Transverse colon (tissue), 4 donors: ENCODE results near the gene HIPK2. TPM values are rescaled to one million over a fixed set of nuclear protein-coding genes. Genes with fewer than 3 reads are reported as not detected.
A peak's percentile ranks its signal among the peaks of the same experiment; 100 is the strongest.

ENCODE experiments used
- DNase-seq: peaks from one replicate; pipeline ENCODE4 v3.0.0-alpha.2; 2019
- H3K27ac ChIP-seq, 4 donors: fragments of 200-600 bp; sonication (generic); 2 replicates each; pipeline ENCODE4 v1.5.1; 2016 to 2018; ENCODE audit warnings: inconsistent platforms in 4 of 4
- H3K27me3 ChIP-seq: fragments of 200-600 bp; sonication (generic); 2 replicates; pipeline ENCODE4 v1.5.1; 2017; ENCODE audit warnings: inconsistent platforms
- H3K36me3 ChIP-seq, 4 donors: fragments of 200-600 bp; sonication (generic); 2 replicates each; pipeline ENCODE4 v1.5.1; 2017 to 2019; ENCODE audit warnings: inconsistent platforms in 4 of 4
- H3K4me1 ChIP-seq, 4 donors: fragments of 200-600 bp; sonication (generic); 2 replicates each; pipeline ENCODE4 v1.5.1; 2017 to 2020; ENCODE audit warnings: inconsistent platforms in 4 of 4
- H3K4me3 ChIP-seq, 4 donors: fragments of 200-600 bp; sonication (generic); 1 replicate in 1 of 4; 2 replicates in 3 of 4; pipeline versions ENCODE4 v1.5.1 to v1.6.1; 2017 to 2019; ENCODE audit warnings: inconsistent platforms in 4 of 4
- H3K9me3 ChIP-seq, 2 donors: fragments of 200-600 bp; sonication (generic); 2 replicates each; pipeline ENCODE4 v1.5.1; 2017 to 2019; ENCODE audit warnings: inconsistent platforms in 2 of 2
- CTCF ChIP-seq, 5 experiments: fragments of 200-600 bp in 3 of 5; fragments of 450-650 bp in 2 of 5; sonication (generic) in 3 of 5; IDR thresholded peaks; 1 replicate in 2 of 5; 2 replicates in 3 of 5; pipeline ENCODE4 v1.5.1; 2016 to 2017; ENCODE audit warnings: antibody characterized with exemption in 5 of 5, inconsistent platforms in 3 of 5, mild to moderate bottlenecking in 2 of 5, moderate library complexity in 1 of 5
- EP300 ChIP-seq: sonication (generic); formaldehyde crosslinking; IDR thresholded peaks from one replicate; pipeline ENCODE4 v1.6.1; 2017; ENCODE audit warnings: antibody characterized with exemption, low read depth
- POLR2A ChIP-seq: fragments of 450-650 bp; IDR thresholded peaks from one replicate; pipeline ENCODE4 v1.6.1; 2016; ENCODE audit warnings: antibody characterized with exemption, mild to moderate bottlenecking, moderate library complexity
- POLR2AphosphoS5 ChIP-seq, 3 donors: sonication (generic); formaldehyde crosslinking; IDR thresholded peaks; one replicate each; pipeline ENCODE4 v1.6.1; 2016; ENCODE audit warnings: antibody characterized with exemption in 3 of 3
- WGBS, 2 donors: methylation state at CpG; one replicate each; pipeline ENCODE4 v1.1.5; 2018; ENCODE audit warnings: low coverage in 1 of 2; 5-methylcytosine and 5-hydroxymethylcytosine counted together
- in situ Hi-C, 4 donors: fragments of 200-750 bp; cut with MboI; loops; one replicate each; pipeline versions ENCODE4 v1.15.0 to v1.15.1; 2017; ENCODE audit warnings: low sequenced_read_pairs in 3 of 4, low pct_ligation_motif_present in 1 of 4, low pct_unique_long_range_greater_than_20kb in 1 of 4
- intact Hi-C: fragments of 100-400 bp; cut with DNase I; formaldehyde crosslinking; loops from one replicate; pipeline ENCODE4 v1.15.1; 2023; ENCODE audit warnings: low total_unique reads
- total RNA-seq, 4 donors: library from RNA; depleted of rRNA; stranded (reverse); fragments of >200 nt; gene quantifications; one replicate each; pipeline ENCODE4 v1.1.0, GENCODE V29; 2016

The HIPK2 gene
- total RNA-seq, 4 donors from 2014 or later: 27.3 to 40.3 (median 33.6) TPM

- no peaks in the 10 kb centered on the region for H3K36me3 ChIP-seq
- TF ChIP-seq POLR2AphosphoS5 (IDR thresholded peaks at IDR 0.05) (no peak), EP300 (no peak), CTCF (IDR thresholded peaks at IDR 0.05) (no peak), POLR2A (no peak)
- H3K4me3 ChIP-seq: no peak overlapping the region
- peaks cover 15 to 70% (median 38%) of the 10 kb centered on the region in 4 donors for H3K4me1 ChIP-seq
- intact Hi-C loops (no loop called here), in situ Hi-C loops (no loop called here)
- H3K27ac ChIP-seq: no peak overlapping the region
- DNase-seq: no peak
- 75 to 89% methylated on average over 2 of the region's 2 CpGs for WGBS, 2 donors
- no peaks in the 10 kb centered on the region for H3K9me3 ChIP-seq
- H3K27me3 ChIP-seq: no peaks in the 10 kb centered on the region
Observed at GRCh38 chr7:139743267-139743966, 34.4 kb downstream of the HIPK2 start.

GRCh38 chr7:139741789-139742344 is 35.9 kb downstream of the HIPK2 start:
- no peak for TF ChIP-seq POLR2A
- no peak for TF ChIP-seq POLR2AphosphoS5 (IDR thresholded peaks at IDR 0.05)
- no peak for TF ChIP-seq CTCF (IDR thresholded peaks at IDR 0.05)
- TF ChIP-seq EP300: no peak
- no peak overlapping the region for H3K27ac ChIP-seq
- in situ Hi-C loops: no loop called here

GRCh38 chr7:139741239-139741638 is 36.6 kb downstream of the HIPK2 start:
- H3K27ac ChIP-seq: peak overlapping the region; percentile 11 to 65 (median 28)
- in situ Hi-C loops: no loop called here
- DNase-seq: no peak
- intact Hi-C loops: no loop called here
- 92 to 98% methylated on average over 6 to 7 of the region's 7 CpGs for WGBS, 2 donors
- H3K4me1 ChIP-seq: peaks cover 27 to 88% (median 53%) of the 10 kb centered on the region in 4 donors
- H3K9me3 ChIP-seq: no peaks in the 10 kb centered on the region
- no peaks in the 10 kb centered on the region for H3K27me3 ChIP-seq
- TF ChIP-seq CTCF (IDR thresholded peaks at IDR 0.05): no peak
- no peak for TF ChIP-seq POLR2AphosphoS5 (IDR thresholded peaks at IDR 0.05)
- no peak for TF ChIP-seq EP300
- no peak for TF ChIP-seq POLR2A
- no peaks in the 10 kb centered on the region for H3K36me3 ChIP-seq
- H3K4me3 ChIP-seq: no peak overlapping the region

More at GRCh38 chr7:139741789-139742344, 35.9 kb downstream of the HIPK2 start:
- no peak overlapping the region for H3K4me3 ChIP-seq
- no peaks in the 10 kb centered on the region for H3K9me3 ChIP-seq
- no peak for DNase-seq
- H3K36me3 ChIP-seq: no peaks in the 10 kb centered on the region
- intact Hi-C loops: no loop called here
- WGBS, 2 donors: 73 to 81% methylated on average over 4 to 6 of the region's 6 CpGs
- peaks cover 27 to 86% (median 53%) of the 10 kb centered on the region in 4 donors for H3K4me1 ChIP-seq
- no peaks in the 10 kb centered on the region for H3K27me3 ChIP-seq

GRCh38 chr7:139739863-139740597 is 37.8 kb downstream of the HIPK2 start:
- Histone ChIP-seq H3K9me3 (no peaks in the 10 kb centered on the region), H3K27me3 (no peaks in the 10 kb centered on the region), H3K4me1 (peaks cover 22 to 76% (median 44%) of the 10 kb centered on the region in 4 donors), H3K27ac (peak overlapping the region; percentile 23 to 65 (median 42)), H3K36me3 (no peaks in the 10 kb centered on the region), H3K4me3 (no peak overlapping the region)
- in situ Hi-C loops (no loop called here), intact Hi-C loops (no loop called here)
- DNase-seq: peak; percentile 44
- WGBS, 2 donors: 62 to 92% methylated on average over 5 to 17 of the region's 17 CpGs
- no peak for TF ChIP-seq CTCF (IDR thresholded peaks at IDR 0.05)
- no peak for TF ChIP-seq EP300
- TF ChIP-seq POLR2AphosphoS5 (IDR thresholded peaks at IDR 0.05): no peak
- no peak for TF ChIP-seq POLR2A
